ENCODE data around the gene CALML5.
"Not testable (repeated sequence)": the region's sequence is repeated elsewhere in the genome, so short reads cannot be mapped to it uniquely, and the experiment has no call there.

The CALML5 gene

DNA sequence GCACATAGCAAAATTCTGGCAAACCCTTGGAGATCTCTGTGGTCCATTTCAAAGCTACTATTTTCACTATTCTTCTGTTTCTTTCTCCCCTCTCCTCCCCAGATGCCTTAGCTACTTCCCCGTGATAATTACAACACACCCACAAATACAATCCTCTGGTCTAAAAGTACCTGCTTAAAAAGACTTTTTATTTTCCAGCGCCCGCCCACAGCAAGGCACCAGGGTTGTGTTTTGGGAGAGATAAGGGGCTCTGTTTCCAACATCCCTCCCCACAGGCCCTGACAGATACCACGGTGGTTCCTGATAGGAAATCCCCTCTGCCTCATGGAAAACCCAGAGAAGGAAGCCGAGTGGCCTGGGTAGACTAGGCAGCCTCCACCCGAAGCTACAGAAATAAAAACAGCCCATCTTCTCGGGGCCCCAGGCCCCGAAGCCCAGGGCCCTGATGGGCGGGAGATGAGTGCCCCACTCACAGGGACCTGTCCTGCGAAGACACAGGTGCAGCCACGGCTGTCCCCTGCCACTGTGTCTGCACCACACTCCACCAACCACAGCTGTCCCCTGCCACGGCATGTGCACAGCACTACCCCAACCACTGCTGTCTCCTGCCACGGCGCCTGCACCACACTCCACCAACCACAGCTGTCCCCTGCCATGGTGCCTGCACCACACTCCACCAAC lies 19.7 kb downstream of the CALML5 start:
- DNase-seq: no peak

DNA sequence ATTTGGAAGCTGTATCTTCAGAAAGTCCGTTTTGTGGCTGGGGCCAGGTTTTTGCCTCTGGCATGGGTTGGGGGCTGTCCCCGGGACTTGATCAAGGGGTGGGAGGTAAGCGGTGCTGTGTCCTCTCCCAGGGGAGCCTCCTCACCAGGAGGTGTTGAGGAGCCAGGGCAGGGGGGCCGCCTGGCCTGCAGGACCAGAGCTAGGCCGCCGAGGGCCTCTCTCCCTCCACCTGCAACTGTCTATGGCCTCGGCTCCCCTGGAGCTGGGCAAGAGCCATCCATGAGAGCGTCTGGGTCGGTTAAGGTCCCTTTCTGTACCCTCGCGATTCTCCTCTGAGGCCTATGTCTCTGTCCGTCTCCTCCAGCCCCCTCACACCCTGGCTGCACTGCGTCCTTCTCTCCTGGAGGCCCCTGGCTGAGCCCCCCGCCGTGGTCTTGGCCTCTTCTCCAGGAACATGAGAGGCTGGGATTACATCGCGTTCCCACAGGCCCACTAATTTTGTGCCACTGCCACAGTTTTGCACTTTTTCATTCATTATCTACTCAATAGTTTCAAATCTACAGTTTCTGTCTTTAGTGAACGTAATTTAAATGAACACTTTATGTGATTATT lies 20.6 kb downstream of the CALML5 start:
- no peak for DNase-seq

DNA sequence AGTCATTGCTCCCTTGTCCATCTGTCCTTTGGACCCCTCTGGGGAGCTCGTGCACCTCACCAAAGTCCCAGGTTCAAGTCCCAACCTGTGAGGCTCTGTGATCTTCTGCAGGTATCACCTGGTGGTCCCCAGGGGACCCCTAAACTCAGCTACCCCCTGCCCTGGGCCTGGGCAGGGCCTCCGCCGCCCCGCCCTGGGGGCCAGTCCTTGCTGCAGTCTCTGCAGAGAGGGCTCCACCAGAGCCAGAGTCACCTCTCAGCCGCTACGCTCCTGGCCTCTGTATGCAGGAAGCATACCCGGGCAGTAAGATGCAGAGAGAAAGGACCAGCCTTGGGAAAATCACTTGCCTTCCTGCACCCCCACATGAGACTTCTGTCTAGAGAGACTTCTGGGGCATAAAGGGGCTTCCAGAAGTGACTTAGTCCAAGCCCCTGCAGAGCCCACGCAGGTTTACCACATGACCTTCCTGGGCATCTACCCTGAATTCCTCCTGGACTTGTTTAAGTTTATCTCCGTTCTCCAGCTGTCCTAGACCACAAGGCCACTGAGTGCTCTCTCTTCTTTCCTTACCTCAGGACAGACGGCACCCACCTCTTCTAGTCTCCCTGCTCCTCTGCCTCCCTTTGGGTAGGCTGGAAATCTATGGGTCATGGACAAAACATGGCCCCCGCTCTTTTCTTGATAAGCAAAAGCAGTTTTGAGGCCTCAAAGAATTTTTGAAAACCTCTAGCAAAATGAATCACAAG lies 21.2 kb downstream of the CALML5 start:
- DNase-seq: no peak

DNA sequence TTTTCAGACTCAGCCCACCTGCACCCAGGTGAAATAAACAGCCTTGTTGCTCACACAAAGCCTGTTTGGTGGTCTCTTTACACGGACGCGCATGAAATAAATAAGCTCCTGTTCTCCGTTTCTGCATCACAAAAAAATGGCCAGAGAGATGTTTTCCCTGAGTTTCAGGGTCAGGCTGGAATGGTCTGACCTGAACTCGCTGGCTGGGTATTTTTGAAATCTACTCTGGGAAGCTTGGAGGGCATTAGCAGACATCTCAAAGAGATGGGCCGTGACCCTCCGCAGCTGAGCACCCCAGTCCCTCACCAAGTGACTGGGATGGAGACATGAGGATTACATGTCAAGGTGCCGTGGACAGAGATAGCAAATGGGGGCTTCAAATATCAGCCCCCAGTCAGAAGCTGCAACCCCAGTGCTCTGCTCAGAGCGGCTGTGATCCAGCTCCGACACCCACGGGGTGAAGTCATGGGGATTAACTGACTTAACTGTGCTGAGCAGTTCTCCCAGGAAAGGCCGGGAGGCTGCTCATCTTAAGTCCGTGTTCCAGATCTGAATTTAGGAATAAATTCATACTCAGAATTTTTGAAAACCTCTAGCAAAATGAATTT lies 22.3 kb downstream of the CALML5 start:
- no peak for DNase-seq

DNA sequence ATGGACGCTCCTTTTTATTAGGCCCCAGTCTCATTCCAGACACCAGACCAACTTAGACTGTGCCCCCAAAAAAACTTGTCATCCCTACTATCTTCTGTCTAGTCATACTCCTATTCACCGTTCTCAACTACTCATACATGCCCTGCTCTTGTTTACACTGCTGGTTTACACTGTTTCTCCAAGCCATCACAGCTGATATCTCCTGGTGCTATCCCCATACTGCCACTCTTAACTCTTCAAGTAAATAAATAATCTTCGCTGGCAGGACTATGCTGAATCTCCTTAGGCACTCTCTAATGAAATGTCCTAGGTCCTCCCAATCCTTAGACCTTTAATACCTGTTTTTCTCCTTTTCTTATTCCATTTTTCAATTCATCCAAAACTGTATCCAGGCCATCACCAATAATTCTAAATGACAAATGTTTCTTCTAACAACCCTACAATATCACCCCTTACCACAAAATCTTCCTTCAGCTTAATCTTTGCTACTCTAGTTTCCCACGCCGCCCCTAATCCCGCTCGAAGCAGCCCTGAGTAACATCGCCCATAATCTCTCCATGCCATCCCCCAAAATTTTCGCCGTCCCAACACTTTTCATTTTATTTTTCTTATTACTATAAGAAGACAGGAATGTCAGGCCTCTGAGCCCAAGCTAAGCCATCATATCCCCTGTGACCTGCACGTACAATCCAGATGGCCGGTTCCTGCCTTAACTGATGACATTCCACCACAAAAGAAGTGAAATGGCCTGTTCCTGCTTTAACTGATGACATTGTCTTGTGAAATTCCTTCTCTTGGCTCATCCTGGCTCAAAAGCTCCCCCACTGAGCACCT lies 23.2 kb downstream of the CALML5 start:
- not testable (repeated sequence) for DNase-seq

DNA sequence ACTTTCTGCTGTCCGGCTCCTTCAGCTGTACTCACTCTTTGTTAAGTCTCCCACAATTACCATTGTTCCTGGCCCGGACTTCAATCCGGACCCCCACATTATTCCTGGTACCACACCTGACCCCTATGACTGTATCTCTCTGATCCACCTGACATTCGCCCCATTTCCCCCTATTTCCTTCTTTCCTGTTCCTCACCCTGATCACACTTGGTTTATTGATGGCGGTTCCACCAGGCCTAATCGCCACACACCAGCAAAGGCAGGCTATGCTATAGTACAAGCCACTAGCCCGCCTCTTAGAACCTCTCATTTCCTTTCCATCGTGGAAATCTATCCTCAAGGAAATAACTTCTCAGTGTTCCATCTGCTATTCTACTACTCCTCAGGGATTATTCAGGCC lies 24.3 kb downstream of the CALML5 start:
- DNase-seq: not testable (repeated sequence)

DNA sequence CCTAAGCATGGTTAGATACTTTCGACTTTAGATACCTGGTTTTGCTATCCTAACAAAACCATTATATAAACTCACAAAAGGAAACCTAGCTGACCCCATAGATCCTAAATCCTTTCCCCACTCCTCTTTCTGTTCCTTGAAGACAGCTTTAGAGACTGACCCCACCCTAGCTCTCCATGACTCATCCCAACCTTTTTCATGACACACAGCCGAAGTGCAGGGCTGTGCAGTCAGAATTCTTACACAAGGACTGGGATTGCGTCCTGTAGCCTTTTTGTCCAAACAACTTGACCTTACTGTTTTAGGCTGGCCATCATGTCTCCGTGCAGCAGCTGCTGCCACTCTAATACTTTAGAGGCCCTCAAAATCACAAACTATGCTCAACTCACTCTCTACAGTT lies 24.7 kb downstream of the CALML5 start:
- not testable (repeated sequence) for DNase-seq

DNA sequence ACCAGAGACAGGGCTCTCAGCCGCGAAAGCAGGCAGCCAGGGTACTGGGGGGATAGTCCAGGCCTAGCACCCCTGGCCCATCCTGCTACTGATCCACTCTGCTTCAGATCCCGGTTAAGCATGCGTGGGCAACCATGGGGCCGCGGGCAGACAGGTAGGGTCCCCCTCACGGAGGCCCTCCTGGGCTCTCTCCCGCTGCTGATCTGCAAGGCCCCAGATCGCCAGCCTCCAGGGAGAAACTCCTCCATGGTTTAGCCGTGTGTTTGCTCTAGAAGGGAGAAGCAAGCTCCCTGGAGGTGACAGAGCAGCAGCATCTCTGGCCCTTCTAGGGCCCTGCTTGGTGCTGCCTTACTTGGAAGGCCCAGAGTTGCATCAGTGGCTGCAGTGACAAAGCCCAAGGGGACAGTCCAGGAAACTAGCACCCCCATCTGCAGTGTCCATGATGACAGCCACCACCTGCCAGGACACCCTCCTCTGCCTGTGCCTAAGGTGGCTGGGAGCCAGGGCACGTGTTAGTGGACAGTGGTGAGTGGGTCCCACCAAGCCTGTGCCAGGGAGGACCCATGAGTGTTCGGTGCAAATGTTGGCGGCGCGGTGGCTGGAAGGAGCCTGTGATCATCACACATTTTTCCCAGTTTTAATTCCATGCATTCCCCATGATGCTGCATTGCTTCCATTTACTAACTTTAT lies 29.2 kb downstream of the CALML5 start:
- DNase-seq: no peak

DNA sequence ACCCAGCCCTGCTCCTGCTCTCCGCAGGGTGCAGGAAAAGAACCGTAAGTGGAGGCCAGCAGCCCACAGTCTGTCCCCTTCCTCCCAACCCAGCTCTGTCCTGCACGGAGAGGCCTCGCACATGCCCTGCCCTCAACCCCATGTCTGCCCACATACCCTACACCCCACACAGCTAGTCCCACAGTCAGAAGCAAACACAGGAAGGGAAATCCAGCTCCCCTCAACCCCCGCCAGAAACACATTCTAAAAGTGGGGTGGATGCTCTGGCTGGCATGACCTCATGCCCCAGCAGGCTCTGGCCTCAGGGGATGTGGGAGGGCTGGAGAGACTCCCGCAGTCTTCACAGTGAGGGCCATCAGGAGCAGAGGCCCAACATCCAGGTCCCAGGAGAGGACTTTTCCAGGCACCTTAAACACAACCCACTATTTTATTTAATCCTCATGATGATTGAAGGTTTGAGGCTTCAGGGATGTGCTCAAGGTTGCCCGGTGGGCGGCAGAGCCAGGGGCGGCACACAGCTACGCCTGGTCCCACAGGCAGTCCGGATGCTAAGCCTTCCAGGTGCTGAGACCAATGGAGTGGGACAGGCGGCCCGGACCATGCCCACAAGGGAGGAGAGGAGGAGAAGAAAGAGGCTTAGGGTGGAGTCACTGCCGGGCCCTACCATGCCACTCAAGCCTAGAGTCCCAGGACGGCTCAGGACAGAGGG lies 29.9 kb downstream of the CALML5 start:
- no peak for DNase-seq

DNA sequence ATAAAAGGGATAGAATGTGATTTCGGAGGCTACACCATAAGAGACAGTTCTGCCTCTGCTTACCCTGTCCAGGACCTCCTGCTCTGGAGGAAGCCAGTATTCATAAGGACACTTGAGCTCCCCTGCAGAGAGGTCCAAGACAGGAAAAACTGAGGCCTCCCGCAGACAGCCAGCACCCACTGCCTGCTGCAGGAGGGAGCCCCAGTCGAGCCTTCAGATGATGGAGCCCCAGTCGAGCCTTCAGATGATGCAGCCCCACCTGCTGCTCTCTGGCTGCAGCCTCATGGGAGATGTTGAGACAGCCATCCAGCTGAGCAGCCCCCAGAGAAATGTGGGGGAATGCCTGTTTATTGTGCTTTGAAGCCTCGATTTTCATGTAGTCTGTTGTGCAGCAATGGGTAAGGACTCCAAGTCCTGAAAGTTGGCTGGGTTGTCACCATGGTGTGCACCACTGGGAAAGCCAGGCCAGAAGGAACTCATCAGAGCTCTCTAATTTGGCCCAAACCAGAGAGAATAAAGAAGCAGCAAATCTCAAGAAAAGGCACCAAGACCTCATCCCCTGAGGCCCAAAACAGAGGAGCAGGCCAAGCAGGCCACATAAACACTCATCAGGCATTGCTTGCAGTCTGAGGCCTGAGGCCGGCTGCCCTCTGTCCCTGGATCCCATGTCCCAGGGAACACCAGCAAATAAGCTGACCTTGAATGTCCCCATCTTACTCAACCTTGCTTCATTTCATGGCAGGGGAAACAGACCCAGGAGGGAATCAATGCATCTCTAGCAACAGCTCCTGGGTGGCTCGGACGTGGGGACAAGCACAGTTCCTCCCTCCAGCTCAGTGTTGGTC lies 30.9 kb downstream of the CALML5 start:
- no peak for DNase-seq

DNA sequence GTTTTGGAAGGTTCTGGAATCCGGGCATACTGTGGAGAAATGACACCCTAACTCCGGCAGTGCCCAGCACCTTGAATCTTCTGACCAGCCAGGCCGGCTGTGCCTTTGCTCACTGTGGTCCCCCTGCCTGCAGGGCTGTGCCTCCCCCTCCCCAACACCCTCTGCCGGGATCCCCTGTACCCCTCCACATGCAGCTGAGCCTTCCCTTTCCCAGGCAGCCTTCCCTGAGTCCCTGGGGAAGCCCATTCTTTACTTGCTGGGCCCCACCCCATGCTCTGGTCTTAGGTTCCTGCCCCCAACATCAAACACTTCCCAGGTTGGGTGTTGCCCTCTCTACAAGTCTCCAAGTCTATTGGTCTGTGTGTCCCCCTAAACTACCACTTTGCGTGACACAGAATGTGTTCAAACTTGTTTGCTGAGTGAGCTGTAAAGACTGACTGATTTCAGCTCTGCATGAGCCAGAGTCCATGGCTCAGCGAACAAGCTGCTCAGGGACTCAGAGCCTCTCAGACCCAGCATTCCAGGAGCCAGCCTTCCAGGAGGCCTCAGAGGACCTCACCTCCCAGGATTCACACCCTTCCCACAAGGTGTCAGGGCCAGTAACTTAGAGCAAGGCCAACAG lies 31.6 kb downstream of the CALML5 start:
- no peak for DNase-seq

DNA sequence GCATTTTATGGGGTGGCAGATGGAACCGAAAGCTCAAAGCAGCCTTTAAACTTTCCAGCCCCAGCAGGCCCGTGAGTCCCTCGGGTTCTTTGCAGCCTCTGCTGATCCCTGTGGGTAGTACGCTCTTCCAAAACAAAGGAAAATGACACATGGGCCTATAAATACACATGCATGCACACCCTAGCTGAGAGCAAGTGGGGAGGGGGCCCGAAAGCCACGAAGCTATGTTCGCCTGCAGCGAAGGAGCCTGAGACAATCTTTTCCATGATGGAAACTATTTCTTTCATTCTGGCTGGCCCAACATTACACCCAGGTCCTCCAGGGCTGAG lies 32.2 kb downstream of the CALML5 start:
- no peak for DNase-seq

DNA sequence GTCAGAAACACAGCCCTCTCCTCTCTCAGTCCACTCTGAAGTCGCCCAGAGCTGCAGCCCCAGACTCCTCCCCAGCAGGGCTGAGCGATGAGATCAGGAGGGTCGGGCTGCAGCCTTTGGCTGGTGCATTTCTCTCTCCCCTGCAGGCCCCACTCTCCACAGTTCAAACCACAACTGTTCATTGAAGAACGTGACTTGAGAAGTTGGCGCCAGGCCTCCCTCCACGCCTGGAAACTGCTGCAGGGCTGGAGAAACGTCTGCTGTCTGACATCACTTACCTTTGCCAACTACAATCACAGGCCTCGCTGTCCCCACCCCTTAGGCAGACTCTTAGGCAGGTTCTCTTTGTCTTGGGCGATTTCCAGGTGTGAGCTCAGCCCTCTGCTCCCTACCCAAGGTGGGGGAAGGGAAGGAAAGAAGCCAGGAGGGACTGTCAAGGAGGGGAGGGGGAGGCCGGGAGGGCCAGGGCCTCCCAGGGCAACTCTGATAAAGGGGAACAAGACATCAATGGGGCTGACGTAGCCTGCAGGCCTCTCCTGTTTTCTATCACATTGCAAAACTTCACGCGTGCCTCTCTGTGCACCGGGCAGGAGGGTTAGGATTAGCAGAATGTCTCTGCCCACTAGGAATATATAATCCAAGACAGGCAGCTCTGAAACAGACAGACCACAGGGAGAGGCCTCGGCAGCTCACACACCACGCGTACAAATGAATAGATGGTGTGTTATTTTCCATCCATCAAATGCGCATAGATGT lies 32.7 kb downstream of the CALML5 start:
- peak; percentile 70 for DNase-seq

DNA sequence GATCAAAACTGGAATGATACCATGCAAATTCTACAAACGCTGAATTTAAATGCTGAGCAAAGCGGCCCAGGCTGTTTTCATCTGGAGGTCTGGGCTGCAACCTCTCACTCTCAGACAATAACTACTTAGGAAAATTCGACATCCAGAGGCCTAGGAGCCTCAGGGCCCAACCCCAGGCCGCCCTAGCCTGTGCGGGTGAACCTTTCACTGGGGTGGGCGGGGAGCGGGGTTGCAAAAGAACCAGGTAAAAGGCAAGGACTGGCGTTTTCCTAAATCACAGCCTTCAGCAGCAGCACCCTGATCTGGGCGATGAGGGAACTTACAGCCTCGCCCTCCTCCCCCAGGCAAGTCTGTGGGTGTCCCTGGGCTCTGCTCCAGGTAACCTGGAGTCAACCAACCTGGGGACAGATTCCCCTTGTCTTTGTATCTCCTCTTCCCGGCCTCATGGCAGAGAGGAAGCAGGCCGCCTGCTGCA lies 33.4 kb downstream of the CALML5 start:
- DNase-seq: no peak

DNA sequence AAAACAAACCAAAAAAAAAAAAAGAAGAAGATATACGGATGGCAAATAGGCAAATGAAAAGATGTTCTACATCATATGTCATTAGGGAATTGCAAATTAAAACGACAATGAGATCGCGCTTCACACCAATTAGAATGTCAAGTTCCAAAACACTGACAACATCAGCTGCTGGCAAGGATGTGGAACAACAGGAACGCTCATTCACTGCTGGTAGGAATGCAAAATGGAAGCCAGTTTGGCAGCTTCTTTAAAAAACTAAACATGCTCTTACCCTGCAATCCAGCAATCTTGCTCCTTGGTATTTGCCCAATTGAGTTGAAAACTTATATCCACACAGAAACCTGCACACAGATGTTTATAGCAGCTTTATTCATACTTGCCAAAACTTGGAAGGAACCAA lies 34.8 kb downstream of the CALML5 start:
- no peak for DNase-seq

DNA sequence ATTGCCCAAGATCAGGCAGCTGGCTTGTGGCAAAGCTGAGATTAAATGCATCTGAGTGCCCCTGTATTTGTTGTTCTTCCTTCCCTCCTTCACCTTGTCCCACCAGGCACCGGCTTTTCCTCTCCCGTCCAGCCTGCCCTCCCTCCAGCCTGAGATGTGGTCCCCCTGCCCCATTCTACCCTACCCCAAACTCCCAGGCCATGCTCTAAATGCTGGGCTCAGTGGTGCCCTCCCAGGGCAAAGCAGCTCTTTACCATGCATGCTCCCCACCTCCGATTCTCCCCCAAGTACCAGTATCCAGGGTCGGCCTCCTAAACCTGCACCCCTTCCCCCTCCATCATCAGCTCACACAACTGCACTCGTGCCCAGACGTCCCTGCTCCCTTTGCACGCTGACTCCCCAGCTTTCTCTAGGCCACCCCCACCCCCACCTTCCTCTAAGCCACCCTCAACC lies 36.5 kb downstream of the CALML5 start:
- no peak for DNase-seq

DNA sequence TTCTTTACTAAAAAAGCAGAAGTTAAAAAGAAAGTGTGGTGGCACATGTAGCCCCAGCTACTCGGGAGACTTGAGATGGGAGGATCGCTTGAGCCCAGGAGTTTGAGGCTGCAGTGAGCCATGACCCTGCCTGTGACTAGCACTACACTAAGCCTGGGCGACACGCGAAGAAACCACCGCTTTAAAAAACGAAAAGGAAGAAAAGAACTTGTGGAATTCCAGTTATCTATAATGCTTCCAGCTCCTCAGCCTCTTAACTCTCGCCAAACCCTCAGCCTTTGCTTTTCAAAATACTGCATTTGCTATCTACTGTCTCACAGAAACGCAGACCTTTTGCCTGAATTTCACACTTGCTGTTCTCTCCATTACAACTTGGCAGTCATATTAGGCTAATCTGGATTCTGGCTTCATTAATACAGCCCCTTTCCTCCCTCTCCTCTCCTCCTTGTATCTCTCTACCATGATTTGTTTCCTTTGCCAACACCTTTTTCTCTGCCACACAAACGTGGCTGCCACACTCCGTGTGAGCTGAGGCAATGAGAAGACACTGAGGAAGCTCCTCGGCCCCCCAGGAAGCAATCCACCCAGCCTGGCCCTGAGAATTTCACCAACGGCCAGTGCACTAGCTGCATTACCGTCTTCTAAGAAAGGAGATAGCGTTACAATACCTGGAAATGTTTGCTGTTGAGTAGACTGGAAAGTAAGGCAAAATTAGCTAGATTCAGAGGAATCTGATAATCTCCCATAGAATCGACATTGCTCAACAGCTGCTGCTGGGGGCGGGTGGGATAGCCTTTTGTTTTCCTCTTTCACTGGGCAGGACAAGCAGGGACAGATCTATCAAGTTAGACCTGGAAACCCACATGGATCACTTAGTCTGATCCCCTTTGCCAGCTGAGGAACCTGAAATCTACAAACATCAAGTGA lies 37.2 kb downstream of the CALML5 start:
- DNase-seq: no peak

DNA sequence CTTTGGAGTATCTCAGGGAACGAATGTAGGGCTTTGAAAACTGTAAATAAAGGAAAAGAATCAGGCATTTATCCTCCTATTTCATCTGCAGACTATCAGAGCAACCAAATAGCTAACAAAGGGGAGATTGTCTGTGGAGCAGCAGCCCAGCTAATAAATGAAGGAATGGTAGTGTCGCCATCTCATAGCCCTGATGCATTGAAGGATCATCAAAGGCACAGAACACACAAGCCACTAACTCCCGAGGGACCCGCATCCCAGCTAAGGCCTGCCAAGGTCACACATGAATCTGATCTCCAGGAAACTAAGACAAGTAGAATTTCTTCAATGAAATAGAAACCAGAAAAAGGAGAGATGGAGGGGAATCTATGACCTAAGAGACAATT lies 38.2 kb downstream of the CALML5 start:
- no peak for DNase-seq
